HG02798 (cell line): ENCODE results near the gene TRAK1.

ENCODE experiments used
- ATAC-seq: cut with Tn5 transposase; IDR thresholded peaks from one replicate; pipeline ENCODE4 v1.9.1; 2021; ENCODE audit warnings: mild to moderate bottlenecking; ENCODE audit not compliant: unreplicated experiment, poor library complexity

Gene TRAK1

GRCh38 chr3:42066516-42067181, 24.5 kb upstream of the TRAK1 start:
- ATAC-seq = no peak

DNA sequence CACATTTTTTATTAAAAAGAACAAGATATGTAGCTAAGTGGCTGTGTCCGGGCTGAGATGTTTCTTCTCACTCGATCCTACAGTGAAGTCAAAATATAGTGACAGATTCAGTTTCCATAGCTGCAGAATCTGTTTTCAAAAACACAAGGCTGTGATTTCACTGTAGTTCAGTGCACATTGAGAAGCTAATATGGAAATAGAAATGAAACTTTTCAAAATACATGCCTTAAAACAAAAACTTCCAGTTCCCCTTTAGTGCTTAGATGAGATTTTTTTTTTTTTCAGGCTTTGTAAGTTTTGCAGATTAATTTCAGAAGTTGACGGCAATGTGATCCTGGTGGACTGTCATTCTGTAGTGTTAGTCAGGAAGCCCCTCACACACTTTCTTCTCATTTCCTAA, 23.8 kb upstream of the TRAK1 start:
- ATAC-seq = peak; percentile 92

- ATAC-seq = no peak
Measured at GRCh38 chr3:42068303-42069088, 22.7 kb upstream of the TRAK1 start.

- ATAC-seq = no peak
Measured at GRCh38 chr3:42070089-42070488, 21.1 kb upstream of the TRAK1 start.

- no peak for ATAC-seq
Measured at GRCh38 chr3:42070524-42070923, 20.6 kb upstream of the TRAK1 start.

GRCh38 chr3:42071904-42072812, 19.0 kb upstream of the TRAK1 start:
- ATAC-seq = peak; percentile 34

- ATAC-seq = no peak
Measured at GRCh38 chr3:42072831-42073301, 18.3 kb upstream of the TRAK1 start.

DNA sequence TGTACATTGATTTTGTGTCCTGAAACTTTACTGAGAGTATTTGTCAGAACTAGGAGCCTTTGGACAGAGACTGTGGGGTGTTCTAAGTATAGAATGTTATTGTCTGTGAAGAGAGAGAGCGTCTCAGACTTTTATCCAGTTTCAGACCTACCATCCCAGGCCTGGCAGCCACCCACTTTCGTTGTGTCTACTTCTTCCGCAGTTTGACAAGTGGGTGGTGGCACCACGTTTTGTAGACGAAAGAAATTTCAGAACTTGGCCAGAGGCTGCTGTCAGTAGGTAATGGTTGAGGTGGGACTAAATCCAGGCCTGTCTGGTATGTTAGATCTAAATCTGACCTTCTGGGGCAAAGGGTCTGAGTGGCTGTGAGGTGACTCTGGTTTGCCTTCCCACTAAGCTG, 13.4 kb upstream of the TRAK1 start:
- ATAC-seq = no peak

DNA sequence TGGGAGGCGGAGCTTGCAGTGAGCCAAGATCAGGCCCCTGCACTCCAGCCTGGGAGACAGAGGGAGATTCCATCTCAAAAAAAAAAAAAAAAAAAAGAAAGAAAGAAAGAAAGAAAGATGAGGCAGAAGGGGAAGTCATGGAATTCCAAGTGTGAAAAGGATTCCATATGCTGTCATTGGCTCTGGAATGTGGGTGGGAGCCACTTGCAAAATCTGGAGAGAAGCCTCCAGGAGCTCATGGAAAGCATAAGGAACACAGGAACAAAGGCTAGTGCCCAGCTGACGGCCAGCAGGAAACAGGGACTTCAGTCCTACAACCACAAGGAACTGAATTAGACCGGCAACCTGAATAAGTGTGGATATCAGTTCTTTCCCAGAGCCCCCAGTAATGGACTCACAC, 12.5 kb upstream of the TRAK1 start:
- no peak for ATAC-seq

- no peak for ATAC-seq
Measured at GRCh38 chr3:42079701-42080452, 11.3 kb upstream of the TRAK1 start.

- no peak for ATAC-seq
Measured at GRCh38 chr3:42080453-42080872, 10.7 kb upstream of the TRAK1 start.

GRCh38 chr3:42081838-42082473, 9.2 kb upstream of the TRAK1 start:
- ATAC-seq = no peak

DNA sequence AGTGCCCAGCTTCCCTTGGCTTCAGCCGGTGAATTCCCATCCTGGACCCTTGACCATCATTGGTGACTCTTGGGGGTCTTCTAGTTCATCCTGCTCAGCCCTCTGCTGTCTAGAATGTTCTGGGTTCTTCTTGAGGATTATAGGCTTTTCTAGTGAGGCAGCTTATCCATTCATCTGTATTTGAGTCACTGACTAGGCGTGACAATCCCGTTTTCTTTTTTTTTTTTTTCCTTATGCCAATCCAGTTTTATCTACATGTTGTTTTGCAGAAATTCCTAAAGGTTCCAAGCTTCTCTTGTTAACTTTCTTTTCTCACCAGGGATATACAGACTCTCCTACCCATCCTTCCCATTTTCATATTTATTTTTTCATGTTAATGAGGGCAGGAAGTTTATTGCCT, 6.6 kb upstream of the TRAK1 start:
- ATAC-seq = no peak

DNA sequence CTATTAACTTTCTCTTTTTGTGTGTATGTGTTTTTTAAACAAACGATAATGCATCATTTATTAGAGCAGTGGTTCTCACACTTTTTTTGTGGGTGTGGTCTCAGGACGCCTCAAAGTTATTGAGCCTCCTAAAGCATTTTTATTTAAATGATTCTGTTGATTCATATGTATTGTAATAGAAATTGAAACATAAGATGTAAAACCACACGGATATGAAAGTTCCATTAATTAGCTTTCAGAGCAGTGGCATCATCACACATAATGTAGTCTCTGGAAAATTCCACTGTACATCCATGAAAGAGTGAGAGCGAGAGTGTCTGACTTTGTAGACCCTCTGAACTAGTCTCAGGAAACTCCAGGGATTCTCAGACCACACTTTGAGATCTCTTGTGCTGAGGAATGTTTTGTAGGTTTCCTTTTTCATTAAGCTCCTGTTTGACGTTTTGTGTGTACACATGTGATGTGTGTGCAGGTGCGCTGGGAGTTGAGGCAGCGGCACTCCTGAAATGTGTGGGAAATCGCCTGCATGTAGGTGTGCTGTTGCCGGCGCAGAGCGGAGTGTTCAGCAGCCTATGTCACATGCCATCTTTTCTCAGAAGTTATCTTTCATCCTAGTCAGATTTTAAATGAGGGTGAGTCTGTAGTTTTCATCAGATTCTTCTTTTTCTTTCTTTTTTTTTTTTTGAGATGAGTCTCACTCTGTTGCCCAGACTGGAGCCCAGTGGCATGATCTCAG, 5.3 kb upstream of the TRAK1 start:
- no peak for ATAC-seq

- ATAC-seq = peak; percentile 73
Measured at GRCh38 chr3:42088803-42089530, 2.2 kb upstream of the TRAK1 start.

GRCh38 chr3:42092006-42092405, 849 bp downstream of the TRAK1 start:
- ATAC-seq = no peak

DNA sequence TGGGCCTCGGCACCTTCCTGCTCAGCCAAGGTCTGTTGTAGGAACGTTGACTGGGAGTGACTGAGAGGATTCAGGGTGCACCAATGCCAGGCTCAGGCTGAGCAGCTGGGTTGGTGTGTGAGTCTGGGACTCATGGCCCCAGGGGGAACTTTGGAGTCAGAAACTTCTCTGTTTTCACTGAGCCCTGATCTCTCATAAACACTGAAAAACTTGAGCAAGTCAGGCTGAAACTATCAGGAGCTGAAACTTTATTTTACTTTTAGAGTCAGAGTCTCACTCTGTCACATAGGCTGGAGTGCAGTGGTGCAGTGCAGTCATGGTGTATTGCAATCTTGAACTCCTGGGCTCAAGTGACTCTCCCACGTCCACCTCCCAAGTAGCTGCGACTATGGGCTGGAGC, 3.0 kb downstream of the TRAK1 start:
- ATAC-seq = peak; percentile 72

- no peak for ATAC-seq
Measured at GRCh38 chr3:42094691-42095391, 3.7 kb downstream of the TRAK1 start.
